DMS 273 treated with DMSO at 0.1 percent for 48 hours (cell line): ENCODE data around the gene SNX17.

Experiments
- DNase-seq: peaks from one replicate; lab custom pipeline; 2025; lab: John Stamatoyannopoulos, UW

SNX17 gene

DNA sequence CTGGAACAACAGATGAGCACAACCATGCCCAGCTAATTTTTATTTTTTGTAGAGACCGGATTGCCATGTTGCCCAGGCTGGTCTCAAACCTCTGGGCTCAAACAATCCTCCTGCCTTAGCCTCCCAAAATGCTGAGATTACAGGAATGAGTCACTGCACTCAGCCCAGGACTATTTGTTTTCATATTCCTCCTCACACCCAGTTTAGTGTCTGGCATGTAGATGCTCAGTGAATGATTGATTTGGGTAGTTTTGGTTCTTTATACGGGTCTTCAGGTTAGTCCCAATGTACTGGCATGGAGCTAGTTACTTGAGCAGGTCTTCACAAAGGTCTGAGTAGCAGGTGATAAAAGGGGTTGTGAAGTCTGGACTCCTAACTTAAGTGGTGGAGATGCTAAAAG is 6.5 kb upstream of the SNX17 start:
- DNase-seq: no peak

DNA sequence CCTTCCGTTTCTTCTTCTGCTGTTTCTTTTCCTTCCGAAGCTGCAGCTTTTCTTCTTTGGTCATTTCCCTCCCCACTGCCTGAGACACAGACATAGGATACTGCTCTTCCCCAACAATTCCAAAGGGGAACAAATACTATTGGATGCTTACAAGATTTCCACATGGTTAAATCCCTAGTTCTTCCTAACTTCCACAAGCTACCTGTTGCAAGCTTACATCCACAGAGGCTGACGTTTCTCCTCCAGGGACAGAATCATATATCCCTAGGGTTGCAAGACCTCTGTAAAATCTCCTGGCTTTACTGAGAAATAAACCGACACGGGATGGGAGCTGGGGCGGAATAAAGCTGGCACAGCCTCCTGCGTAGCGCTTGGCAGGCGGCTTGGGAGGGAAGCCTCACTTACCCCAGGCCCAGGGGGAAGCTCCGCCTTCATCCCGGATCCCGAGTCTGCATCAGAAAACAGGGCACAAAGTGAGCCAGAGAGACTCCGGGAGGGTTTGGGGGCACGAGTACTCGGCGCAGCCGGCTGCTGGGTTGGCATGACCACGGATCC is 868 bp upstream of the SNX17 start:
- DNase-seq: peak; percentile 34

DNA sequence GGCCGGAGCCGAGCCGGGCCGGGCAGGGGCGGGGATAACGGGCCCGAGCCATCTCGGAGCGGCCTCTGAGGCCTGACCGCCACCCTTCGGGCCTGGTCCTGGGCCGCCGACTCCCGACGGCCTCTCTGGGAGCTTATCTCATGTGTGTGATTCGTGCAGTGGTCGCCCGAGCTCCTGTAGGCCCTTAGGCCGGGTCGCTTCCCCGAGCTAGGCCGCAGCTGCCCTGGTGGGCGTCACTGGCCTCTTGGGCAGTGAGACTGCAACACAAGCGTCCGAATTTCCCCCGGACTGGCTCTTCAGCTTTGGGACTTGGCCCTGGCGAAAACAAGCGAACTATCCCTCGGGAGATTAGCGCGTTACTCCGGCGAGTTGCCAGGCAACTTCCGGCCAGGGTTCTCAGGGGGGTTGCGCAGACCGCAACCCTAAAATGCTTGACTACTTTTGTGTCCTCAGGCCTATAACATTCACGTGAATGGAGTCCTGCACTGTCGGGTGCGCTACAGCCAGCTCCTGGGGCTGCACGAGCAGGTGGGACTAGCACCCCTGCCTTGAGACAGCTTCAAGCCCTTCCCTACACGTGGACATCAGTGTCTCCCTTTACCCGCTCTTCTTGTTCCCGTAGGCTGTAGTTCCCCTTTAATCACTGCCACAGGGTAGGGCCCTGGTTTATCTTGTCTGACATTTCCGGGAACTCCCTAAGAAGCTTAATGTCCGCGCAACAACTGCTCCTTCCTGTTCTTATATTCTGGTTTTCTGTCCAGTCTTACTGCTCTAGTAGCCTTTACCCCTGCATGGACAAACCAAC is 602 bp downstream of the SNX17 start:
- no peak for DNase-seq

DNA sequence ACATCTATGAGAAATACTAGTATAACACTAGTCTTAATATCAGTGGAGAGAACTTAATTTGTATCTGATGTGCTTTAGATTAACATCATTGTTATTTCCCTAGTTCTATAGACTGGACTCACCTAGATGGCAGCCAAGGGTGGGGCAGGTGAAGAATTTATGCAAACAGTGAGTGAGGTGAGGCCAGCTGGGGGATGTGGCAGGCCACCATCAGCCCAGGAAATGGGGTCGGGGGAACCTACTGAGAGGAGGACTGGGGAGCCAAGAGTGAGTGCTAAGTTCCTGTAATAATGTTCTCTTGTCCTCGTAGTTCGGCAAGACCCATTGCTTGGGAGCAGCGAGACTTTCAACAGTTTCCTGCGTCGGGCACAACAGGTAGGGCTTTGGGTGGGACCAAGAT is 2.5 kb downstream of the SNX17 start:
- DNase-seq: no peak

DNA sequence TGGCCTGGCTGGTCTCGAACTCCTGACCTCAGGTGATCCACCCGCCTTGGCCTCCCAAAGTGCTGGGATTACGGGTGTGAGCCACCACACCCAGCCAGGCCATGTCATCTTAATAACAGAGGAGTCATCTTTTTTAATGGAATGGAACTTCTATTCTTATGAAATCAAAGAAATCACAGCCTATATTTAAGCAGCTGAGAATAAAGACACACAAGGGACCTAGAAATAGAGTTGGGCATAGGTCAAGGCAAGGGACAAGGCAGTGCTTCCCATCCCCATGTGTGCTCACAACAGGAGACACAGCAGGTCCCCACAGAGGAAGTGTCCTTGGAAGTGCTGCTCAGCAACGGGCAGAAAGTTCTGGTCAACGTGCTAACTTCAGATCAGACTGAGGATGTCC is 3.2 kb downstream of the SNX17 start:
- DNase-seq: no peak

DNA sequence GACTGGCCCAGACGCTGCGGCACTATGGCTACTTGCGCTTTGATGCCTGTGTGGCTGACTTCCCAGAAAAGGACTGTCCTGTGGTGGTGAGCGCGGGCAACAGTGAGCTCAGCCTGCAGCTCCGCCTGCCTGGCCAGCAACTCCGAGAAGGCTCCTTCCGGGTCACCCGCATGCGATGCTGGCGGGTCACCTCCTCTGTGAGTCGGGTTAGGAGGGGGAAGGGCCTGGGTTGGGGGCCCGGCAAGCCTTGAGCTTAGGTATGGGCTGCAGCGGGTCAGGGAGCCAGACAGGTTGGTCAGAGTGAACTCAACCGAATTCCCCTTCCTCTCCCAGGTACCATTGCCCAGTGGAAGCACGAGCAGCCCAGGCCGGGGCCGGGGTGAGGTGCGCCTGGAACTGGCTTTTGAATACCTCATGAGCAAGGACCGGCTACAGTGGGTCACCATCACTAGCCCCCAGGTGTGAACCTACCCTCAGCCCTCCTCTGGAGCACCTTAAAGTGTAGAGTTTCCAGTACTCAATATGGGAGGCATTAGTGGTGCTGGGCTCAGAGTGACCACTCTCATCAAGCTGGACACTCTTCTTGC is 5.2 kb downstream of the SNX17 start:
- no peak for DNase-seq

DNA sequence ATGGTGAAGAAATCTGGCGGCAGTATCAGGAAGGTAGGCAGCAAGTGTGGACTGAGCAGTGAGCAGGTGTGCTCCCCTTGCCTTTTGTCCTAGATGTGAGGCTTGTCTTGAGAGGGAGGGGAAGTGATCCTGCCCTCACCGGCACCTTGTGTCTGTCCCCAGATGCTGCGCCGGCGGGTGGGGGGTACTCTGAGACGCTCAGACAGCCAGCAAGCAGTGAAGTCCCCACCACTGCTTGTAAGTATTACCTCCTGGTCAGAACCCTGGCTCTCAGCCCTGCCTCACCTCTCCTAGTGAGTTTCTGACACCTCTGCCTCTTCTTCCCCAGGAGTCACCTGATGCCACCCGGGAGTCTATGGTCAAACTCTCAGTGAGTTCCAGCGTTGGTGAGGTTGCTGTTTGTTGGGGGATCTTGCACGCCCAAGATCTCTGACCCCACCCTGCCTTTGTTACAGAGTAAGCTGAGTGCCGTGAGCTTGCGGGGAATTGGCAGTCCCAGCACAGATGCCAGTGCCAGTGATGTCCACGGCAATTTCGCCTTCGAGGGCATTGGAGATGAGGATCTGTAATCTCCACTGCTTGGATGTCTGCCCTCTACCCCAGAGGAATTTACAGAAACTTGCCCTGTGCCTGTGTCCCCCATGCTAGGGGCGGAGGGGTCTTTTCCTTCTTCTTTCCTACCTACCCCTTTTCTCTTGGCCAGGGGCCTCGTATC is 5.9 kb downstream of the SNX17 start:
- no peak for DNase-seq

DNA sequence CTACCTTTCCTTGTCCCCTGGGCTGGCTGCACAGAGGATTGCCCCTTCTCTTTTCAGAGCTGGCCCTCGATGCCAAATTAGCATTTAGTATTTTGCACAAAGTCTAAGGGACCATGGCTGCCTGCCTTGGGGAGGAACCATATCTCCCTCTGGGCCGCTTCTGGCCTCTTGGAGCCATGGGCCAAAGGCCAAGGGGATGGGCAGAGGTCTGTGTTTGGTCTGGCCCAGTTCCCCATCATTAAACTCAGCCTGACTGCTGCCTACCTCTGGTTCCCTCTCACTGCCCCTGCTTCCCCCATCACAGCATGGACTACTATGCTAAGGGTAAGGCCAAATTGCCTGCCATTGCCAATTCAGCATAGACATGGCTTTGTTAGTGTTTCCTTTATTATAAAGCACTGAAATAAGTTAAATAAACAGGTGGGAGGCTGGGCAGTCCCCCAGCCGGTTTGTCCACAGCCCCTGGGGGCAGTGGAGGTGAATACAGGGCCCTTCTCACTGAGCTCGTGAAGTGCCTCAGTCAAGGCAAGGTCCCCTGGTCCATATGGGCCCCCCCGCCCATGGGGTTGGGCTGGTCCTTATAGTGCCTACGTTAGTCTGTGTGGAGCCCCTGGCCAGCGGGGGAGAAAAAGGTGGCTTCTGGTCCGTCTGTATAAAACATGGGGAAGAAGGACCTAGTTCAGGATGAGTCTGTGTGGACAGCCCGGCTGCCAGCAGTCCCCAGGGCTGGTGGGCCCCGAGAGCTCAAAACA is 6.6 kb downstream of the SNX17 start:
- DNase-seq: no peak

DNA sequence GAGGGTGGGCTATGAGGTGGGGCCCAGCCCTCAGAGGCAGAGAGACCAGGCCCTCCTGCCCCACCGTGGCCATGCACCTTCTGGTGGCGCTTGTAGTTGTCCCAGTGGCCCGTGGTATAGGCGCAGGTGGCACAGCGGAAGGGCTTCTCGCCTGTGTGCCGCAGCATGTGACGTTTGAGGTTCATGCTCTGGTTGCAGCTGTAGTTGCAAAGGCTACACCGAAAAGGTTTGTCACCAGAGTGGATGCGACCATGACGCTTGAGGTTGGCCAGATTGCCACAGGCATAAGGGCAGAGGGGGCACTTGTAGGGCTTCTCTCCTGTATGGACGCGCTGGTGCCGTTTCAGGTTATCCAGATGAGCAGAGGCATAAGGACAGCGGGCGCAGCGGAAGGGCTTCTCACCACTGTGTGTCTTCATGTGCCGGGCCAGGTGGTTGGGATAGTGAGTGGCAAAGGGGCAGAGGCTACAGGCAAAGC is 7.2 kb downstream of the SNX17 start:
- no peak for DNase-seq

DNA sequence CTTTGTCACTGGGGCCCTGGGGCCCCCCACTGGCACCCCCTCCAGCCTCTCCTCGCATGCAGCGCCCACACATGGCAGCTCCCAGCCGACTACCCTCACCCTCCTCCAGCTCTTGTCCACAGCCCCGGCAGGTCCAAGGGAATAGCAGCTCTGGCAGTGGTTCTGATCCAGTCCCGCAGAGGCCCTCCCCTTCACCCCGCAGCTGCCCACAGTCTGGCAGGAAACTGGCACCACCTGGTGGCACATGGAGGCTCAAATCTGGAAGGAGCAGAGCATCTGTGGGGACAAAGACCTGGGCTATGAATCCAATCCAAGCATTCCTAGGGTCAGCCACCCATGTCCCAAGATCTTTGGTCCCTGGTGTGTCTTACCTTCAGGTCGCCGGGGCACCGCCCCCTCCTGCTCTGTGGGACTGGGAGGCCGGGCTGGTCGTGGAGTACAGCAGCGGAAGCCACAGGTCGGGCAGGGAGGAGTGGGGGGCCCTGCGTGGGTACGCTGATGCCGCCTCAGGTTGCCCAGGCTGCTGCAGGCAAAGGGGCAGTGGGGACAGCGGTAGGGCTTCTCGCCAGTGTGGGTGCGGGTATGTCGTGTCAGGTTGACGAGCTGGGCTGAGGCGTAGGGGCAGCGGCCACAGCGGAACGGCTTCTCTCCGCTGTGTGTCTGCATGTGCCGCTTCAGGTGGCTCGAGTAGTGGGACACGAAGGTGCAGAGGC is 7.8 kb downstream of the SNX17 start:
- DNase-seq: no peak

DNA sequence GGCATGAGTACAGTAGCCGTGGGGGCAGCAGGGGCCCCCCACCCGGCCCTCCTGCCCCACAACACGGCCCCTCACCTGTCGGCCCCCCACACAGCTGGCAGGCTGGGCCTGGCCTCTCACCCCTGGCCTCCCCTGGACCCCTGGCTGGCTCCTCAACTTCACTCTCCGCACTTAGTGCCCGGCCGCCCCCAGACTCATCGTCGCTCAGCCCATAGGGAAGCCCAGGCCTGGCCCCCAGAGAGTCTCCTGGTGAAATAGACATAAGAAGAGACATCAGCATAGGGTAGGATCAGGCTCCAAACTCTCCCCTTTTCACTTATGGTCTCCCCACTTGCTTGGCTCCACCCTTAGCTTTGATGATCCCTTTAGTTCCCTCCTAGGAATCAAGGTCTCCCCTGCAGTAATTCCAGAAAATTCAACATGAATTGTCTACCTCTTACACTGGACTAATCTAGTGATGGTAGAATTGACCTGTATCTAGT is 8.4 kb downstream of the SNX17 start:
- no peak for DNase-seq

DNA sequence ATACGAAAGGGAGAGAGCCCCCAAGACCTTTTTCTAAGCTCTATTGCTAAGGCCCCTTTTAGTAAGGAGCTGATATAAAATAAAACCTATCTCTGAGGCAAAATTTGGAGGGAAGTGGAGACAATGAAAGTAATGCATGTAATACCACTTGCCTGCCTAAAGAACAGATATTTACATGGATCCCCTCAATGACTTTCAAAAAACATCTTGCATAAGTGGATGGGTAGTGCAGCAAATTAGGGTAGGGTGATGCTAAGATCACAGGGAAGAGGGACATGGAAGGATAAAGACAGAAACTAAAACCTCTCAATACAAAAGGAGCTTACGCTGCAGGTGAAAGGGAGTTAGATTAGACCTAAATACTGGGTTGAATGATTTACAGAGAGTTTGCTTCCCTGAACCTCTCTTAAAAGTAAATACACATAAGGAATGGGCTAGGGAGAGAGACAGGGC is 9.0 kb downstream of the SNX17 start:
- DNase-seq: no peak

DNA sequence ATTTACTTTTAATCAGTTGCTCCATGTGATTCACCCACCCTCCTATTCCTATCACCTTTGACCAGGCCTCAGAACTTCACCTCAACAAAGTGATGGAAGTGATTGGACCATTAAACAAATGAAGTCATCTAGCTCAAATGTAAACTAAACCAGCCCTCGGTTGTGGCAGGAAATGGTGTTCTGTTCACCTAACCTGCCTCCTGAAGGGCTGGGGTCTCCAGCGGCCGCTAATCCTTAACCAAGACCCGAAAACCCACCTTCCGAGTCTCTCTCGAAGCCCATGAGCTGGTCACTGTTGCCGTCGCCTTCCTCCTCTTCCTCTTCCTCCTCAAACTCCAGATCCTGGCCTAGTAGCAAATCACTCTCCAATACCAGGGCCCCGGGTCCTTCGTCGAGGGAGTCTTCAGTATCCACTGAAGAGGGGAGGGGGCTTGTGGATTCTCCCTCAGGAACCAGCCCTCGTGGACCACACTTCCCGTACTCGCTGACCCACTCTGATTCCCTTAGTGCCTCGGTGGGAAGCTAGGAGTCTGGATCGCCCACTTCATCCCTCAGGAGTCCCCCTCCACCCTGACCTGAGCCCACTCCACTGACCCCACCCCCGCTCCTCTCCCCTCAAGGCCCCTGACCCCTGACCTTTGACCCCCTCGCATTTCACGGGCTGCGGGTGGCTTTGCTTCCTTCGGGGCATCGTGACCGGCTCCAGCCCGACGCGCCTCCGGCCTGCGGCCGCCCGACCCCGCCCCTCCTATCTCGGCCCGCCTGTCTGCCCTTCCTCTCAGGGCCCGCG is 9.6 kb downstream of the SNX17 start:
- DNase-seq: no peak

DNA sequence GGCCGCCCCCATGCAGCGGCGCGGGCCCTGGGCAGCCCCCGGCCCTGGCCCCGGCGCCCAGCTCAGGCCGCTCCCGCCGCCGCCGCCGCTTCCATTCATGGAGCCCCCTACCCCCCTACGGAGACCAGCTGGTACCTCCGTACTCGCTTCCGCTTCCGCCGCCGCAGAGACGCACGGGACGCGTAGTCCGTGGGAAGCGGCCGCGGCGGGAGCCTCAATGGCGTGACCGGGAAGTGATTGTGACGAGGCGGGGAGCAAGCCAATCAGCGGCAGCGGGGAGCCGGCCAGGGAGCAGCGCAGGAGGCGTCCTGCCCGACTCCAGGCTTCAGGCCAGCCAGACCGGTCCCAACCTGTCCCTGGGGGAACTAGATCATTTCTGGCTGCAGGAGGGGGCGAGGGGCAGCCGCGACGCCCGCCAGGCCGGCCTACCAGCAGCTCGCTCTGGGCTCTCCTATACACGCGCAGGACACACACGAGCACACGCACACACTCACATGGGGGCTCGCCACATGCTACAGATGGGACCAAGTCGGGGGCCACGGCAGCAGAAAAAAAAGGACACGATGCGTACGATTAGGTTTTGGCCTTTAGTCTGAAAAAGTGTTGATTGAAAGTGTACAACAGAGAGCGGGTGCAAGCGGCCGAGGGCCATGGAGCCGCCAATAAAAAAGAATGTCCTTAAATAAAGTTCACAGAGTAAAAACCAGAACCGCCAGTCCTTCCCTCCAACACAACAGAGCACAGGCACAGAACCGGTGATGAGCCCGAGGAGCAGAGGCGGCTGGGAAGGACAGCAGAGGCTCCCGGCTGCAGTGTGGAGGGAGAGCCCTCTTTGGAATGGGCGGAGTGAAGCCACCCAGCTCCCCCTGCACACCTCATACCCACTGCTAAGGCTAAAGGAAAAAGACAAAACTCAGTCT is 10.5 kb downstream of the SNX17 start, which contains the start of gene ZNF513:
ZNF513 (minus strand) TSS at position 109 of the 920 bp plus-strand sequence. CDS start 208 bp downstream, outside the sequence.
- peak; percentile 87 for DNase-seq

DNA sequence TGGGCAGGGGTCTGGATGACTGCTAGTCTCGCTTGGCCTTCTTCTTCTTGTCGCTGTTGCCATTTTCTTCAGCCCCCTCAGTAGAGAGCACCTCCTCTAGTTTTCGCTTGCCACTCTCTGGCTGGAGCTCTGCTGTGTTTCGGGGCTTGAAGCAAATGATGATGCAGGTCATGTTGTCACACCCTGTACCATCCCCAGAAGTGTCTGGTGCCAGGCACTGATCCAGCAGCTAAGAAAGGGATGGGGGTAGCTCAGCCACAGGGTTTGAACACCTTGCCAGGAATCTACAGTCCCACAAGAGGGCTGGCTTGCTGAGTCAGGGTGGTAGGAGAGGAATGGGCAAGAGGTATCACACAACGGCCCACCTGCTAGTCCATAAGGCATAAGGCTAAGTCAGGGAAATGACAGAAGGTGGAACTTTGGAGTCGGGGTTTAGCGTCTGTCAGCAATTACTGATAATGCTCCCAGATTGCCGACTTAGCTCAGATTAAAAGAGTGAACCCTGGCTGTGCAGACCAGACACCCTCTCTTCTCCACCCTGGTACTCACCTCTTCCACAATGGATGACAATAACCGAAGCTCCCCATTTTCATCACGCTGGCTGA is 11.3 kb downstream of the SNX17 start:
- DNase-seq: peak; percentile 90

DNA sequence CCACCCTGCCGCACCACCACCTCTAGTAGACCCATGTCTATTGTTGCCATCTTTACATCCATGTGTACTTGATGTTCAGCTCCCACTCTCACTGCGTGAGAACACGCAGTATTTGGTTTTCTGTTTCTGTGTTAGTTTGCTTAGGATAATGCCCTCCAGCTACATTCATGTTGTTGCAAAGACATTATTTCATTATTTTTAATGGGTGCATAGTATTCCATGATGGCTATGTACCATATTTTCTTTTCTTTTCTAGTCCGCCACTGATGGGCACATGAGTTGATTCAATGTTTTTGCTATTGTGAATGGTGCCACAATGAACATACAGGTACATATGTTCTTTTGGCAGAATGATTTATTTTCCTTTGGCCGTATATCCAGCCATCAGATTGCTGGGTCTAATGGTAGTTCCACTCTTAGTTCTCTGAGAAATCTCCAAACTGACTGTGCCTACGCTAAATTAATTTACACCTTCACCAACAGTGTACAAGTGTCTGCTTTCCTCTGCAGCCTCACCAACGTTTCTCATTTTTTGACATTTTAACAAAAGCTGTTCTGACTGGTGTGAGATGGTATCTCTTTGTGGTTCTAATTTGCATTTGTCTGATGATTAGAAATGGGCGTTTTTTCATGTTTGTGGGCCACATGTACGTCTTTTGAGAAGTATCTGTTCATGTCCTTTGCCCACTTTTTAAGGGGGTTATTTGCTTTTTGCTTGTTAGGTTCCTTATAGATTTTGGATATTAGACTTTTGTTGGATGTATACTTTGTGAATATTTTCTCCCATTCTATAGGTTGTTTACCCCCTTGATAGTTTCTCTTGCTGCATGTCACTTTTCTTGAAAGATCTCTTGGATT is 20.6 kb downstream of the SNX17 start:
- DNase-seq: no peak

DNA sequence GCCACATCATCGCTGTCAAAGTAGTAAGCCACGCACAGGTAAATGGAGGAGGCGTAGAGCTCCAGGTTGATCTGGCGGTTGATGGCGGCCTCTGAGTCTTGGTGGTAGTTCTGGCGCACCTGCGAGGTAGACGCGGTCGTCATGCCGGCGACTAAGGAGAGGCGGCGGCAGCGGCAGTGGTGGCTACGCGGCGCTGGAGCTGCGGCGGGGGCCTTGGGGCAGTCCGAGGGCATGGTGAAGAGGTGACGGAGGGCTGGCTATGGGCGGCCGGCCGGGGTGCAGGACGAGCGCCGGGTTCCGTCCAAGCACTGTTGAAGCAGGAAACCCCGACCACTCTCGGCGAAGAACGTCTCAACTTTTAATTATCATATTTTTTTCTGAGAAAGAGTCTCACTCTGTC is 22.8 kb downstream of the SNX17 start:
- DNase-seq: no peak

DNA sequence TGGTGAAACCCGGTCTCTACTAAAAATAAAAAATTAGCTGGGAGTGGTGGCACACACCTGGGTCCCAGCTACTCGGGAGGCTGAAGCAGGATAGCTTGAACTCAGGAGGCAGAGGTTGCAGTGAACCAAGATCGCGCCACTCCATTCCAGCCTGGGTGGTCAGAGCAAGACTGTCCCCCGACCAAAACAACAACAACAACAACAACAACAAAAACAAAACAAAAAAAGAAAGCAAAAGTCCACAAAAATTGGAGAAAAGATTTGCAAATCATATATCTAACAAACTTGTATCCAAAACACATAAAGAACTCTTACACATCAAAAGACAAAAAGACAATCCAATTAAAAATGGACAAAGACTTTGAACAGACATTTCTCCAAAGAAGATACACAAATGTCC is 28.5 kb downstream of the SNX17 start:
- no peak for DNase-seq
